ENCODE data around the gene MTFR1L.
A peak's percentile ranks its signal among the peaks of the same experiment; 100 is the strongest.

The MTFR1L gene

DNA sequence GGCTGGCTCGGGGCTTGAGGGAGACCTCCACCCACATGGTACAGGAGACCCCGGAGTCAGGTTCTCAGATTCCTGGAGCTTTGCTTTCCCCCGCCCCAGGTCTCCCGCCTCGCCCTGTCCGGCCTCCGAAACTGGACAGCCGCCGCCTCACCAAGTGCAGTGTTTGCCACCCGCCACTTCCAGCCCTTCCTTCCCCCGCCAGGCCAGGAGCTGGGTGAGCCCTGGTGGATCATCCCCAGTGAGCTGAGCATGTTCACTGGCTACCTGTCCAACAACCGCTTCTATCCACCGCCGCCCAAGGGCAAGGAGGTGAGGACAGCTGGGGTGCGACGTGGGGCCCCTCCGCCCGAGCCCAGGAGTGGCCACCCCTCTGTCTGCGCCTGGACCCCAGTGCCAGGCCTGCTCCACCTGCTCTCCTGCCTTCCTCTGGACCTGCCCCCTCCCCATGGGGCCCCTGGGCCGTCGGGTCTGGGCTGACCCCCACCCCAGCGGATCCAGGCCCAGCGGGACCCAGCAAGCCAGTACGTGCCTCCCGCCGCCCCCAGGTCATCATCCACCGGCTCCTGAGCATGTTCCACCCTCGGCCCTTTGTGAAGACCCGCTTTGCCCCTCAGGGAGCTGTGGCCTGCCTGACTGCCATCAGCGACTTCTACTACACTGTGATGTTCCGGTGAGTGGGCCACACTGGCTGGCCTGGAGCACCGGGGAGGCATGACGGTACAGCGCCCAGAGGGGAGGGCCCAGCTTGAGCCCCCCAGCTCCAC lies 11.1 kb upstream of the MTFR1L start:
- DNase-seq (ENCODE audit: low spot score), result no peak

DNA sequence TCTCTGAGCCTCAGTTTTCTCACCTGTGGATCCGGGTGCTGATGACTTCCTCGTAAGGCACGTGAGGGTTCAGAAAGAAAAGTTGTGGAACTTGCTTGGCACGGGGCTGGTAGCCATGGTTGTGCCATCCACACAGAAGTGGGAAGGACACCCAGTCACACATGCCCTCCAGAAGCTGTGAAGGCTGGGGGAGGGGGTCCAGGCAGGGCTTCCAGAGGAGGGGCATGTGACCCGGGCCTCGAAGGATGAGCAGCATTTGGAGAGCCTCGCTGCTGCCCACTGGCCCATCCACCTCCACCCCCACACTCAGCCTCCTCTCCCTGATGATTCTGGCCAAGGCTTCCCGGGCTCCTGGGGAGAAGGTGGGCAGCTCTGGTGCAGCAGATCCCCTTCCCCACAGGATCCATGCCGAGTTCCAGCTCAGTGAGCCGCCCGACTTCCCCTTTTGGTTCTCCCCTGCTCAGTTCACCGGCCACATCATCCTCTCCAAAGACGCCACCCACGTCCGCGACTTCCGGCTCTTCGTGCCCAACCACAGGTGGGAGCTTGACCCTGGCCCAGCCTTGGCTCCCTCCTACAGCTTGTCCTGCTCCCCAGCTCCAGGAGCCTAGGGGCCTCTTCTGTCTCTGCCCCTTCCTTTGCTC lies 10.3 kb upstream of the MTFR1L start:
- DNase-seq (ENCODE audit: low spot score), result no peak

DNA sequence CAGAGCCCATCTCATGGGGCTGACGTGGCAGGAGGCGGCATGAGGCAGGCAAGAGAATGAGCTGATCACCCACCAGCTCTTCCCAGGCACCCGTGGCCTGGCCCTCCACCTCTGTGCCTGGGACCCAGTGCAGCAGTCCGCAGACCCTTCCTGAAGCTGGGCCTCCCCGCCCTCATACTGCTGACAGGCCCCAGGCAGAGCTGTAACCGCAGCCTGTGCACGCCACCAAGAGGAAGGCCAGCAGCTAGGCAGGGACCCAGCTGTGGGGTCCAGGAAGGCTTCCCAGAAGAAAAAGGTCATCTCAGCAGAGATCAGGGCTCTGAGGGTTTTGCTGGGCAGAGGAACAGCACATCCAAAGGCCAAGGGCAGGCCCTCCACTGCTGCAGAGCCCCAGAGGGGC lies 9.8 kb upstream of the MTFR1L start:
- no peak for DNase-seq (ENCODE audit: low spot score)

DNA sequence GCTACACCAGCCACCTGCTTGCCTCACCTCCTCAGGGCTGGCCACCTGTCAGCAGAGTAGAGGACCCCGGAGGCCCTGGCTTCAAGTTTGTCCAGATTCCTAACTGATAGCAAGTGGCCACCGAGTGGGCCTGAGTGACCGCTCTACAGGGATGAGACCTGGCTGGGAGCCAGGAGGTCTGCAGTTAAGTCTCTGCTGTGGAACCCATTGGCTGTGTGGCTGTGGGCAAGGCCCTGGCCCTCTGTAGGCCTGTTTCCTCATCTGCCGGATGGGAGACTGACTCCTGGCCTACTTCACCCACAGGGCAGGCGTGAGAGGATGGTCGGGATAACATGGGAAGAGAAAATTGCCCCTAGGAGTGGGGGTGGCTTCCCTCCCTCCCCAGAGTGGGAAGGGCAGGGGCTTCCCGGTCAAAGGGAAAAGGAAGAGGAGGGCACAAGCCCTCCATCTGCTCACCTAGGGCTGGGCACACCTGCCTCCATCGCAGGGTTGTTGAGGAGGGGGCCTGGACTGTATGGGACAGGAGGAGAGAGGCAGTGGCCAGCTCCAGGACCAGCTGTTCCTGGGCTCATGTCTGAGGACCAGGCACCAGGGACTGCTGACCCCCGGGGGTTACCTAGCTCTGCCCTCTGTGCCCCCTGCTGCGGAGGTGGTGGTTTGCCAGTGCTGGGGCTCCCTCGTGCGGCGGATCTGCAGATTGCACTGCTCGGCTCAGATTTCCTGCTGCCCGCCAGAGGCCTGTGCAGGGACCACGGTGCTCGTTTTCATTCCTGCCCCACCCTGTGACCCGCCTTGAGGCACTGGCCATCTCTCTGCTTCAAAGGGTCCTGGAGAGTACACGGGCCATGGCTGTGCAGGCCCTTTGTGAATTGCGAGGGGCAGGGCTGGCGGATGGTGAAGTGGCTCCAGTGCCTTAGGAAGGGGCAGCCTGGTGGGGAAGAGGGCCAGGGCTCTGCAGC lies 9.1 kb upstream of the MTFR1L start:
- peak; percentile 85 for DNase-seq (ENCODE audit: low spot score)

DNA sequence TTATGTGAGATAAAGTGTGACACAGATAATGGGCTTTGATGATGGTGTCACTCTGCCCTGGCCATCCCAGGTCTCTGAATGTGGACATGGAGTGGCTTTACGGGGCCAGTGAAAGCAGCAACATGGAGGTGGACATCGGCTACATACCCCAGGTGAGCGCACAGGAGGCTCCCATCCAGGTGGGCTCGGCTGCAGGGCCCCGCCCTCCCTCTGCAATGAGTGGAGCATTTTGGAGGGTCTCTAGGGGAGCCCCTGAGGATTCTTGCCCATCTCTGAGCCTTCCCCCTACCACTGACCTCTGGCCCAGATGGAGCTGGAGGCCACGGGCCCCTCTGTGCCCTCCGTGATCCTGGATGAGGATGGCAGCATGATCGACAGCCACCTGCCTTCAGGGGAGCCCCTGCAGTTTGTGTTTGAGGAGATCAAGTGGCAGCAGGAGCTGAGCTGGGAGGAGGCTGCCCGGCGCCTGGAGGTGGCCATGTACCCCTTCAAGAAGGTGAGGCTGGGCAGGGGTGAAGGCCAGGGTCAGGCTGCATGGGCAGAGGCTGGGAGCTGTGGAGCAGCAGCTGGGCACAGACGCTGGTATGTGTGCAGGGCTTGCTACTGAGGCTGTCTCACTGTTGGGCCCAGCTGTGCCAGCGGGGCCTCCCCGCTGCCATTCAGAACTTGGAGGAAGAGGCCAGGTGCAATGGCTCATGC lies 8.2 kb upstream of the MTFR1L start:
- no peak for DNase-seq (ENCODE audit: low spot score)

DNA sequence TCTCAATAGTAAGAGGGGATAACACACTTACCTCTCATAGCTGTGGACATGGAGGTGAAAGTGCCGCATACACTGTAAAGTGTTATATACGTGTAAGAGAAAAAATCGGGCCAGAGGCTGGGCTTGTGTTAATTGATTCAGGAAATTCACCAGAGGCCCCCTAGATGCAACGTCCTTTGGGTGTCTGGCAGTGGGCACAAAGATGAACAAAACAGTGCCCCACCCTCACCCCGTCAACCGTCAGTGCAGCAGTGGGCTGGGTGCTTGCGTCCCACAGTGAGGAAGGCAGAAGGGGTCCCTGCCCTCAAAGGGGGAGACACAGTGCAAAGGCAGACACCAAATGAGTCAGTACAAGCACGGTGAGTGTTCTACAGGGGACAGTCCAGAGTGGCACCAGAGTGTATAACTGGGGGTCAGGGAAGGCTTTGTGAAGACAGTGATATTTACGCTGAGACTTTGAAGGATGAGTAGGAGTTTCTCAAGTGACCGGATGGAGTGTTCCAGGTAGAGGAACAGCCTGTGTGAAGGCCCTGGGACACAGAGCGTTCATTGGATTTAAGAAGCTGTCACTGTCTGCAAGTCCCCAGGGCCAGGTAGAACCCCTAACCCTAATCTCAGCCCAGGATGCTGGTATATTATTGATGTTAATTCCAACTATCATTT lies 6.6 kb upstream of the MTFR1L start:
- DNase-seq (ENCODE audit: low spot score), result no peak

DNA sequence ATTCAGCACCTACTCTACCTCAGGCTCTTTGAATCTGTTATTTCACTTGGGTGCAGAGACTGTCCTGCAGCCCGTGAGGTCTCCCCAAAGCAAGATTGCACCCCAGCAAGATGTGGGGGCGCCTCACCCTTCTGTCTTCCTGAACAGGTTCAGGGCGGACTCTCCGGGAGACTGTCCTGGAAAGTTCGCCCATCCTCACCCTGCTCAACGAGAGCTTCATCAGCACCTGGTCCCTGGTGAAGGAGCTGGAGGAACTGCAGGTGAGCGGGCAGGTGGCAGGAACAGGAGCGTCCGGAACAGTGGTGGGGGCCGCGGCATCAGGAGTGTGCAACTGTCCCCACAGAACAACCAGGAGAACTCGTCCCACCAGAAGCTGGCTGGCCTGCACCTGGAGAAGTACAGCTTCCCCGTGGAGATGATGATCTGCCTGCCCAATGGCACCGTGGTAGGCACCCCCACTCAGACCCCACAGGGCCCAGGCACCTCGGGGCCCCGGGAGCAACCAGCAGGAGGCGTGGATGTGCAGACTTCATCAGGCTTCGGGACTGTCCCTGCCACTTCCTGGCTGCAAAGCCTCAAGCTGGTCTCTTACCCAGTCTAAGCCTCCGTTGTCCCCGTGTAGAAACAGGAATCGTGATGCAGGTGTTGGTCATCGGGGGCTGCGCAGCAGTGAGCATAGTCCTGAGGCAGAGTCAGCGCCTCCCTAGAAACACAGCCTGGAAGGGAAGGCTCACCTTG lies 5.9 kb upstream of the MTFR1L start:
- no peak for DNase-seq (ENCODE audit: low spot score)

DNA sequence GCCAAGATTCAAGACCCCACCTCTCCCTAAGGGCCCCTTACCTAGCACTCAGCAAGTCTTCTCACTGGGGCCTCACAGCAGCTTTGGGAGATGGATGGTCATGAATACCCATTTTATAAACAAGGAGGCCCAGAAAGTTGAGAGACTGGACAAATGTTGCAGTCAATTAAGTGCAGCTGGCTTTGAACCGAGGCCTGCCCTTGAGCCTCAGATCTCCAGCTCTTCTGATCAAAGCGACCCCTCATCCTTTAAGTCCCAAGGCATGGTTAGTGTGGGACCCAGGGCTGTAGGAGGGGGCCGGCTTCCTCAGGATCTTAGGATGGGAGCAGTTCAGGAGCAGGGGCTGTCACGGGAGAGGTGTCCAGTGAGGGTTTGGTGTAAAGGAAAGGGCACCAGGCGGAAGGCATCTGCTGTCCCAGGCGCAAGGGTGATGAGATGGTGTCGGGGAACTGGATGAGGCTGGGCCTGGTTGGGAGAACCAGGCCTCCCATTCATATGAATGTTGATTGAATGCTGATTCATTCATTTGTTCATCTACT lies 5.1 kb upstream of the MTFR1L start:
- no peak for DNase-seq (ENCODE audit: low spot score)

DNA sequence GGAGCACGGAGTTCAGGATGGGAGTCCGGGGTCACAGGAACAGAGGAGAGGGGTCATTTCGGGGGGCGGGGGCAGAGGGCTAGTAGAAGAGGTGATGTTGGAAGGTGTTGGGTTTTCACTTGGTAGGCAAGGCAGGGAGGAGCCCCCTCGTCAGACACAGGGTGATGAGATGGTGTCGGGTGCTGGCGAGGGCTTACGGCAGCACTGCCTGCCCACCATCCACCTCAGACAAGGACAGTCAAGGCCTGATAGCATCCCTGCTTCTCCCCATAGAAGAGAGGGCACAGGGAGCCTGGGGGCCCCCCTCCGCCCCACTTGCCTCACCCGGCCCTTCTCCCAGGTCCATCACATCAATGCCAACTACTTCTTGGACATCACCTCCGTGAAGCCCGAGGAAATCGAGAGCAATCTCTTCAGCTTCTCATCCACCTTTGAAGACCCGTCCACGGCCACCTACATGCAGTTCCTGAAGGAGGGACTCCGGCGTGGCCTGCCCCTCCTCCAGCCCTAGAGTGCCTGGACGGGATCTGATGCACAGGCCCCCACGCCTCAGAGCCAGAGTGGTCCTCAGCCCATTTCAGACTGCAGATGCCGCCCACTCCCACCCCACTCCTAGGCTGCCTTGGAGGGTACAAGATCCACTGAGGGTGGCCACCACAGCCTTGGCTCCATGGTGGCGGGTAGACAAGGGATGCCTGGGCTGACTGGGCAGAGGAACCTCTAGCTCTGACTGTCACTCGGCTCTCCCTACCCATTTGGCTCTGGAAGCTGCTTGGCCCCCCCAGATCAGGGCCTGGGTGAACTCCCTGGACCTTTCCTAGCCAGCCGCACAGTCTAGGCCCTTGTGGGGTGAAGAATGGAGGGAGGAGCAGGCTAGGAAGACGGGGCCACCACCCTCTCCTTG lies 4.3 kb upstream of the MTFR1L start:
- DNase-seq (ENCODE audit: low spot score), result no peak

DNA sequence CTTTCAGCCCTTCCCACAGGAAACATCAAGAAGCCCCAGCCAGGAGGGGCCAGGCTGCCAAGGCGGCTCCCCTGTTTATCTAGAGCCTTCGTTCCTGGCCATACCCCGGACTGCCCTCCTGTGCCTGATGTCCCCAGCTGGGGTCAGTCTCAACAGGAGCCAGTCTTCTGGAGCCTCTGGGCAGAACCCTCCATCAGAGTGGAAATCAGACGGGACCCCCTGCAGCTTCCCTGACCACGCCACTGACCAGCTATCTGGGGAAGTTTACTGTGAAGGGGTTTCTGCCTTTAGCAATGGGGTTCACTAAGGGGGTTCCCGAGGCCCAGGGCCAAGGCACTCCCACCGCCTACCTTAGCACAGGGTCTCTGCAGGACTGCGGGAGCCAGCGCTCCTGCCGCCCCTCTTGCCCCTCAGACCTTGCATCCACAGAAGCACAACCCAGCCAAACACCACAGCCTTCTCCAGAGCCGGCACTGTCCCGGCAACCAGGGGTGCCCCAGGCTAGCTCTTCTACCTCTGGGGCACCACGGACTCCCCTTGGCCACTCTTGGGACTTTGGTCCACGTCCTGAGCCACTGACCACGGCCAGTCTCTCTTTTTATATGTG lies 3.5 kb upstream of the MTFR1L start:
- DNase-seq (ENCODE audit: low spot score), result no peak

DNA sequence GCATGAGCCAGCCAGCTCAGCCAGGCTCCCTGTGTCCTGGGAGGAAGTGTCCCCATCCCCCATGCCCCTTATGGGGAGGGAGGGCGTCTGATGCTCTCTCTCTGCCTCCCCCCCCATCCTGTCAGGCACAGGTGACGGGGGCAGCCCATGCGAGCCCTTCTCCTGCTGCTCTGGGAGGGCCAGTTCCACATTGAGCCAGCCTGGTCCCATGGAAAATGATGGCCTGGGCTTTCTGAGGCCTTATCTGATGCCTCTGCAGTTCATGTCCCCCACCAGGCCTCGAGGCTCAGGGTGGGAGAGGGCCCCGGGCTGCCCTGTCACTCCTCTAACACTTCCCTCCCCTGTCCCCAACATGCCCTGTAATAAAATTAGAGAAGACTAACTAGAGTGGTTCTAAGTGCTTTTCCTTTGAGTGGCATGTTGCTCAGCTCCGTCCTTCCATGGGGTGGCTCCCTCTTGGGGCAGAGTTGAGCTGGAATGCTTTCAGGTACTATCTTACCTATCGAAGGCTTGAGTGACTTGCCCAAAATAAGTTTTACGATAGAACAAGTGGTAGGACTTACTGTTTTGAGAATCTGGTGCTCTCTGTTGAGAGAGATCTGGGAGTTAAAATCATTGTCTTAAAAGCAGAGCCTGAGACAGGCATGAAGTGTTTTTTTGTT lies 1.8 kb upstream of the MTFR1L start:
- no peak for DNase-seq (ENCODE audit: low spot score)

DNA sequence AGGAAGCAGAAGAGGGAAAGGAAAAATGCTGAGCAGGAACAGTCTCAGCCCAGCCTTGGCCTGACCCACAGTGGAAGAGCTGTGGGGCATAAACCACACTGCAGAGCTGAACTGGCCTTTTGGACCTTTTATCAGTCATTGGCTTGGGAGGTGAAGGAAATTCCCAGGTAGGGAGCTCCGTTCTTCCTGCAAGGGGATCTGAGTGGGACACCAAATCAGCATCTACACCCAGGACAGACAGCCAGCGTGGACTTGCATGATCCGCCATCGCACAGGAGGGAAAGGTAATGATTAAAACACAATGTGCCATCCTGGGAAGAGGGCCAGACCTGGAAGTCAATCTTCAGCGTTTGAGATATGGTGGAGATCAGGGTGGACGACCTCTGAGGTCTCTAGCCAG lies 1.2 kb upstream of the MTFR1L start:
- DNase-seq (ENCODE audit: low spot score), result no peak

DNA sequence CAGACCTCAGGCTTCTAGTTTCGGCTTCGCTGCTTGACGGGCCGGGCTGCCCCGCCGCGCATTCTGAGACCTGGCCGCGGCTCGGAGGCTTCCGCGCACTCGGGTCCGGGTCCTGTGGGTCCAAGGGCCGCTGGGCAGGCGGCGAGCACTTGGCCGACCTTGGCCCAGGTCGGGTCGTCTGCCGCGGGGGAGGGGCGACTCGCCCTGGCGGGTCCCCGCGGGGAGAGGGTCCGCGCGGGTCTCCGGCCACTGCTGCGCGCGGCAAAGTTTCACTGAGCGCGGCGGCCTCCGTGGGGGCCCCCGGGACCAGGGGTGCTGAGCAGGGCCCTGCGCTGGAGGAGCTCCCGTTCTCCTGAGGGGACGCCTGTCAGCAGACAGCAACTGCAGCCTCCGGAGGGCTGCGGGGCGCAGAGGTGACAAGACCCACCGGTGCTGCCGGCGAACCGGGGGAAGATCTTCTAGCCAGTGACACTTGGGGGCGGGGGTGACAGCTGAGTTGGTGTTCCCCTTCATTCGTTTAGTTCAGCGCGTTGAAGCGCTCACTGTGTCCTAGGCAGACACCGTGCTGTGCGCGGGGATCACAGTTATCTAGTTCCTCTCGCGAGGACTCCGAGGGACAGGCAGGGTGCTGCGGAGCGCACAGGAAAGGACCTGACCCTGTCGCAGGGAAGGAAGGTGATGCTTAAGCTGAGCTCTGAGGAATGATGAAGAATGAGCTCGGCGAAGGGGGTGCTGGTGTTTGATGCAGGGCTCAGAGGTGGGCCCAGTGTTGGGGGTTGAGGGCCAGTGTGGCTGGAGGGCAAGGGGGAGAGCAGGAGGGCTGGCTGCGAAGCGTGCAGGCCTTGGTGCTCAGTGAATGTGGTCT lies 725 bp downstream of the MTFR1L start:
- peak; percentile 83 for DNase-seq (ENCODE audit: low spot score)

DNA sequence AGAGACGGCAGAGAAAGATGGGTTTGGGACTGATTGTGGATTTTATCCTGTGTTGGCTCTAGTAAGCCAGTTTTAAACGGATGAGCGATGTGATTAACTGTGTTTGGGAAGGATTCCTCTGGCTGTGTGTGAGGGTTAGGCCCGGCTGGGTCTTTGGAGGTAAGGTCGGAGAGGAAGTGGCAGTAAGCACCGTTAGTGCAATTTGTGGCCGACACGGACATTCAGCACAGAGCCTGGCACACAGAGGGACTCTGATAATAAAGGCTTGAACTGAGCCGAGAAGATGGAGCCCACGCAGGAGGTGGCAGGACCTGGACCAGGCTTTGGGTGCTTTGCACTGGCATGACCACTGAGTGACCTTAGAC lies 1.3 kb downstream of the MTFR1L start:
- no peak for DNase-seq (ENCODE audit: low spot score)

DNA sequence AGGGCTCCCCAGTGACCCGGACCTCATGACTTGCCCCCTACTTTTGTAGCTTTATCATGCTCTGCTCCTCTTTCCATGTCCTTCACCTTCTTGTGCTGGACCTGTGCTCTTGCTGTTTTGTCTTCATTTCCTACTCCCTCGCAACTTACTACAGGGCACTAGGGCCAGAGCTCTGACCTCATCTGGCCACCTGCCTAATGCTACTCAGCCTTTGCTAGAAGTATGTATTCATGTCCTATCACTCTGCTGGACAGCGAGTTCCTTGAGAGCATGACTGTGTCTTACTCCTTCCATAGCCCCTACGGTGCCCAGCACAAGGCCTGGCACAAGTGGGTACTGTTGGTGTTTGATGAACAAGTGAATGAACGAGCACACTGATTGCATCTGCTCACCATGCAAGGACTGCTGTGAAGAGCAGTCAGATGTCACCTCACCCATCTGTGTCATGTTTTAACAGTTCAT lies 1.9 kb downstream of the MTFR1L start:
- no peak for DNase-seq (ENCODE audit: low spot score)

DNA sequence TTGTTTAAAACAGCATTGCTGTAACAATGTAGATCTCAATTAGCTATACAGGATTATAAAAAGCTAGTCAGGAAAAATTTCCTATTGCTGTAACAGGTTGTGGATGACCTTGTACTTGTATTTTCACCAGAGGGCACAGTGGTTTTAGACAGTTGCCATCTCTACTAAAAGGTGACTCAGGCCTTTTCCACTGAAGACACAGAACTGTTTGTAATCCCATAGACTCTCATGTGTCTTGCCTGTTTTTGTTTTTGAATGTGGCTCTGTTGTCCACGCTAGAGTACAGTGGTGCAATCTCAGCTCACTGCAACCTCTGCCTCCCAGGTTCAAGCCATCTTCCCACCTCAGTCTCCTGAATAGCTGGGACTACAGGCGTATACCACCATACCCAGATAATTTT lies 5.9 kb downstream of the MTFR1L start:
- DNase-seq (ENCODE audit: low spot score), result no peak

DNA sequence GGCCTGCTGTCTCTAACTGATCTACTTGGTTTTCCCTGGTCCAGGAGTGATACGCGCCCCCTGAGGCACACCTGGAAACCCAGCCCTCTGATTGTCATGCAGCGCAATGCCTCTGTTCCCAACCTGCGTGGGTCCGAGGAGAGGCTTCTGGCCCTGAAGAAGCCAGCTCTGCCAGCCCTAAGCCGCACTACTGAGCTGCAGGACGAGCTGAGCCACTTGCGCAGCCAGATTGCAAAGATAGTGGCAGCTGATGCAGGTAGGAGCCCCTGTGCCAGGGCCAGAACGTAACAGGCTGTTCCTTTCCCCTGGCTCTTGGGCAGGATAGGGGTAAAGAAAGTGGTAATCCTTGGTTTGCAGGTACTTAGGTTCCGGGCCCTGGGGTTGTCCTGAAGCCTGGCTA lies 6.8 kb downstream of the MTFR1L start:
- no peak for DNase-seq (ENCODE audit: low spot score)

DNA sequence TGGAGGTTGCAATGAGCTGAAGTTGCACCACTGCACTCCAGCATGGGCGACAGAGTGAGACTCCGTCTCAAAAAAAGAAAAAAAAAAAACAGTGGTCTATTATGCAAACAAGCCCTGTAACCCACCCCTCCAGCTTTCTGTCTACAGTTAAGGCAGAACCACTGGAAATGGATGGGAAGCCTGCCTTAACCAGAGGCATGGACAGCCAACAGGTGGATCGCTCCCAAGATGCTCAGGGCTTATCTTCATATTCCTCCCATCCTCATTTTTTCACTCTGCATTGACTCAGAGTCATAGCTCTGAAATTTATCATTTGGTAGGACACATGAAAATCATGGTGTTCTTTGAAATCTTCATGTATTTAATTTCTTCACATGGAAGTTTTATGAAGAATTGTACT lies 8.7 kb downstream of the MTFR1L start:
- DNase-seq (ENCODE audit: low spot score), result no peak

All from GM03348 (cell line).